HL-60 (cell line): ENCODE measurements around the gene TEX52.

Experiments used
- DNase-seq, 2 experiments: peaks; one replicate each; pipeline ENCODE4 v3.0.0-alpha.2; 2010 to 2020; ENCODE audit warnings: low read depth in 1 of 2, low spot score in 1 of 2
- H3K27ac ChIP-seq: fragments of 250-450 bp; sonication (Bioruptor Pico); replicated peaks from 2 replicates; pipeline ENCODE4 v1.5.1; 2020; ENCODE audit warnings: mild to moderate bottlenecking, moderate library complexity
- H3K27me3 ChIP-seq: fragments of 250-450 bp; sonication (Bioruptor Pico); 2 replicates; pipeline ENCODE4 v1.5.1; 2021; ENCODE audit warnings: mild to moderate bottlenecking, moderate library complexity; ENCODE audit not compliant: insufficient read depth, poor library complexity, severe bottlenecking
- H3K4me3 ChIP-seq: replicated peaks from 2 replicates; pipeline ENCODE4 v1.5.1; 2011; ENCODE audit warnings: mild to moderate bottlenecking, control low read depth, low read length; ENCODE audit not compliant: insufficient read depth
- GABPA ChIP-seq: IDR thresholded peaks from 2 replicates; pipeline ENCODE4 v1.6.1; 2012; ENCODE audit warnings: low read depth
- POLR2AphosphoS5 ChIP-seq: IDR thresholded peaks from 2 replicates; pipeline ENCODE4 v1.6.1; 2012; ENCODE audit warnings: low read depth
- REST ChIP-seq: IDR thresholded peaks from 2 replicates; pipeline ENCODE4 v1.6.1; 2012; ENCODE audit warnings: low read depth; ENCODE audit not compliant: insufficient replicate concordance
- SPI1 ChIP-seq: IDR thresholded peaks from 2 replicates; pipeline ENCODE4 v1.6.1; 2012; ENCODE audit warnings: low read depth, mild to moderate bottlenecking, borderline replicate concordance
- TF ChIP-seq, protein P1 (sequence below): IDR thresholded peaks from one replicate; pipeline ENCODE4 v1.5.1; 2011; ENCODE audit warnings: low read length, control low read depth, inconsistent platforms; ENCODE audit not compliant: insufficient read depth

Gene TEX52

DNA sequence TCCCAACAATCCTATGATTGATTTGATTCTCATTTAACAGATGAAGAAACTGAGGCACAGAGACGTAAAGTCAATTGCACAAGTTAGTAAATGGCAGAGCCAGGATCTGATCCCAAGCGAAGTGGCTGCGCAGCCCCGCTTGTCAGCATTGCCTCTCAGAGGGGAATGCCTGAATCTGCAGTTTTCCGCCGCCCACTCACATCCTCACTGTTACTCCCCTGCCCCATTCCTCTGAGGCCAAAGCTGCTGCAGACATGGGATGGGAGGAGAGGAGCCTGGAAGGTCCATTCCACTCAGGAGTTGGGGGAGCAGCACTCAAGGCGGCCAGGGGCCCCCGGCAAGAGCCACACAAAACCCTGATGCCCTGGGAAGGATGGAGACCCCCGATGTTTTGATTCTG is 23.0 kb downstream of the TEX52 start:
- no peaks in the 10 kb centered on the region for H3K27me3 ChIP-seq
- H3K4me3 ChIP-seq, result no peak overlapping the region
- no peak overlapping the region for H3K27ac ChIP-seq
- DNase-seq, result no peak
- TF ChIP-seq, protein P1, sequence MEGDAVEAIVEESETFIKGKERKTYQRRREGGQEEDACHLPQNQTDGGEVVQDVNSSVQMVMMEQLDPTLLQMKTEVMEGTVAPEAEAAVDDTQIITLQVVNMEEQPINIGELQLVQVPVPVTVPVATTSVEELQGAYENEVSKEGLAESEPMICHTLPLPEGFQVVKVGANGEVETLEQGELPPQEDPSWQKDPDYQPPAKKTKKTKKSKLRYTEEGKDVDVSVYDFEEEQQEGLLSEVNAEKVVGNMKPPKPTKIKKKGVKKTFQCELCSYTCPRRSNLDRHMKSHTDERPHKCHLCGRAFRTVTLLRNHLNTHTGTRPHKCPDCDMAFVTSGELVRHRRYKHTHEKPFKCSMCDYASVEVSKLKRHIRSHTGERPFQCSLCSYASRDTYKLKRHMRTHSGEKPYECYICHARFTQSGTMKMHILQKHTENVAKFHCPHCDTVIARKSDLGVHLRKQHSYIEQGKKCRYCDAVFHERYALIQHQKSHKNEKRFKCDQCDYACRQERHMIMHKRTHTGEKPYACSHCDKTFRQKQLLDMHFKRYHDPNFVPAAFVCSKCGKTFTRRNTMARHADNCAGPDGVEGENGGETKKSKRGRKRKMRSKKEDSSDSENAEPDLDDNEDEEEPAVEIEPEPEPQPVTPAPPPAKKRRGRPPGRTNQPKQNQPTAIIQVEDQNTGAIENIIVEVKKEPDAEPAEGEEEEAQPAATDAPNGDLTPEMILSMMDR, result no peak
- TF ChIP-seq POLR2AphosphoS5 (no peak), REST (no peak), GABPA (no peak), SPI1 (no peak)

DNA sequence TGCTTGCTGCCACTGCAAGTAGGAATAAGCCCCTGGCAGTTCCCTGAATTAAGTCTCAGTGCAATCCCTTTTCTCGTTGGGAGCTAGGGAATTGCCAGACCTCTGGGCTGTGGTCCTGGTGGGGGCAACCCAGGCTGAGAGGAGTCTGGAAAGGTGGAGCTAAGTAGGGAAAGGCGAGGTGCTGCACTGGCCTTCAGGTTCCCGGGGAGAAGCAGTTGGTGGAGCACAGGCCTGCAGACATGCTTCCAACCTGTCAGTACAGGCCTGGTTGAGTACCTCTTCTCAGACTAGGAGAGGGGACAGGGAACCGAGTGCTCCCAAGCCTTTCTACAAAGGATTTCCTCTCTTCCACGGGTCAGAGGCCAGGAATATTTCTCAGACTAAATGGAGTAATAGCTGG is 23.5 kb downstream of the TEX52 start:
- Histone ChIP-seq H3K4me3 (no peak overlapping the region), H3K27me3 (no peaks in the 10 kb centered on the region), H3K27ac (no peak overlapping the region)
- no peak for DNase-seq
- TF ChIP-seq REST (no peak), POLR2AphosphoS5 (no peak), SPI1 (no peak), GABPA (no peak)
- TF ChIP-seq, protein P1, result no peak

- Histone ChIP-seq H3K4me3 (no peak overlapping the region), H3K27ac (no peak overlapping the region), H3K27me3 (no peaks in the 10 kb centered on the region)
- no peak for DNase-seq
- TF ChIP-seq REST, result no peak
- TF ChIP-seq, protein P1, result no peak
- no peak for TF ChIP-seq POLR2AphosphoS5
- no peak for TF ChIP-seq GABPA
- no peak for TF ChIP-seq SPI1
Measured at GRCh38 chr12:2832550-2833127, 24.2 kb downstream of the TEX52 start.
